MG63 (cell line): ENCODE measurements around the gene KRTAP10-3. TPM values are rescaled to one million over a fixed set of nuclear protein-coding genes. Genes with fewer than 3 reads are reported as not detected.
"Not testable (repeated sequence)": the region's sequence is repeated elsewhere in the genome, so short reads cannot be mapped to it uniquely, and the experiment has no call there.

Experiments
- DNase-seq: peaks from one replicate; pipeline ENCODE4 v3.0.0-alpha.2; 2020
- H3K27me3 ChIP-seq: fragments of 250-450 bp; sonication (Bioruptor Pico); 2 replicates; pipeline ENCODE4 v1.5.1; 2020; ENCODE audit warnings: mild to moderate bottlenecking, moderate library complexity
- H3K36me3 ChIP-seq: fragments of 250-450 bp; sonication (Bioruptor Pico); 2 replicates; pipeline ENCODE4 v1.5.1; 2020; ENCODE audit warnings: mild to moderate bottlenecking, moderate library complexity
- H3K4me3 ChIP-seq: fragments of 250-450 bp; sonication (Bioruptor Pico); 2 replicates; pipeline ENCODE4 v1.5.1; 2020; ENCODE audit warnings: mild to moderate bottlenecking, moderate library complexity
- H3K9me3 ChIP-seq: fragments of 250-450 bp; sonication (Bioruptor Pico); 2 replicates; pipeline ENCODE4 v1.5.1; 2020; ENCODE audit warnings: mild to moderate bottlenecking, moderate library complexity
- total RNA-seq: library from RNA; depleted of rRNA; stranded (reverse); fragments of >200 nt; shearing (Covaris generic); gene quantifications from 2 replicates; pipeline ENCODE4 v1.2.3, GENCODE V29; 2014; ENCODE audit warnings: low replicate concordance; rRNA removed

KRTAP10-3 gene, protein sequence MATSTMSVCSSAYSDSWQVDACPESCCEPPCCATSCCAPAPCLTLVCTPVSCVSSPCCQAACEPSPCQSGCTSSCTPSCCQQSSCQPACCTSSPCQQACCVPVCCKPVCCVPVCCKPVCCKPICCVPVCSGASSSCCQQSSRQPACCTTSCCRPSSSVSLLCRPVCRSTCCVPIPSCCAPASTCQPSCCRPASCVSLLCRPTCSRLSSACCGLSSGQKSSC
- total RNA-seq = not detected in 2 replicates

DNA sequence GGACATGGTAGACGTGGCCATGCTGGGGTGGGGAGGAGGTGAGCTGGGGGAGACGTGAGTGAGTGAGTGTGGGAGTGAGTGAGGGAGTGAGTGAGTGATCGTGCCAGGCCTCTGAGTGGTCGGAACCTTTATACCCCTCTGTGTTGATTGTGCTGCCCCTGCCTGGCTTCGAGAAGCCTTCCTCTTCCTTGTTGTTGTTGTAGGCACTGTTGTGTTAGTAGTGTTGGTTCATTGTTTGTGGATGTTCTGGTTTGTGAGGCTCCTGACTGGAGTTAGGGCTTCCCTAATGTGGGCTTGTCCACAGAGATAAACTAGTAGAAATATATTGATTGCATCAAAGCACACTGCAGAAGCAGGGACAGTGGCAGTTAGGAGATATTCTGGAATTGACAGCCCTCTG lies at the start of gene KRTAP10-3:
Gene KRTAP10-3, minus strand, starts transcription at position 101 of the 400 bp plus-strand sequence. Its CDS starts 80 bp downstream, at position 21.
- H3K4me3 ChIP-seq = no peak within 1 kb of the TSS
- H3K36me3 ChIP-seq = no peaks in the 10 kb centered on the region
- peaks cover 4% of the 10 kb centered on the region; the same call in 1 of the 2 replicates for H3K9me3 ChIP-seq
- no peak for DNase-seq
- H3K27me3 ChIP-seq = peaks cover 4% of the 10 kb centered on the region

DNA sequence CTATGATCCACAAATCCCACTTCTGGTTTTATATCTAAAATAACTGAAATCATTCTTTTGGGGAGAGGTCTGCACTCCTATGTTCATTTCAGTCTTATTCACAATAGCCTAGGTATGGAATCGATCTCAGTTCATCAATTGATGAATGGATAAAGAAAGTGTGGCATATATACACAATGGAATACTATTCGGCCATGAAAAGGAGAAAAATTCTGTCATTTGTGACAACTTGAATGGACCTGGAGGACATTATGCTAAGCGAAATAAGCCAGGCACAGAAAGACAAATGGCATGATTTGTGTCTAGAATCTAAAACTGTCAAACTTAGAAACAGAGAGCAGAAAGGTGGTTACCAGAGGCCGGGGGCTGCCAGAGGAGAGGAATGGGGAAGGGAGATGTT lies 47.9 kb upstream of the KRTAP10-3 start:
- peaks cover 35% of the 10 kb centered on the region for H3K27me3 ChIP-seq
- H3K36me3 ChIP-seq = no peaks in the 10 kb centered on the region
- no peak overlapping the region for H3K4me3 ChIP-seq
- H3K9me3 ChIP-seq = peaks cover 27% of the 10 kb centered on the region
- no peak for DNase-seq

DNA sequence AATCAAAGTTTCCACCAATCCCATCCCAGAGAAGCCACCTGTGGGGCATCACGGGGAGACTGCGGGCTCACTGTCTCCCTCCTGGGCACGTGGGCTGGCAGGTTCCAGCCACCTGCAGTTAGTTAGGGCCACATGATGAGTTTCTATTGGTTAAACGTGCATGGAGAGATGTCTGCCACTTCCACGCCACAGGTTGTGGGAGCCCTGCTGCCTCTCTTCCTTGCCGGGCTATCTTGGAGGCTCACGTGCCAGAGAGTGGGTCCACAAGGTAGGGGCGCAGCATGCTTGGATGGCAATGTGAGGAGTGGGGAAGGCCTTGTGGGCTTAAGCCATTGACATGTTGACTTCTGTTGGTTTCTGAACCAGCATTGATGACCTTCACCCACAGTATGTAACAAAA lies 45.3 kb upstream of the KRTAP10-3 start:
- no peak overlapping the region for H3K4me3 ChIP-seq
- peaks cover 35% of the 10 kb centered on the region for H3K27me3 ChIP-seq
- no peaks in the 10 kb centered on the region for H3K36me3 ChIP-seq
- peaks cover 13% of the 10 kb centered on the region for H3K9me3 ChIP-seq
- DNase-seq = no peak

DNA sequence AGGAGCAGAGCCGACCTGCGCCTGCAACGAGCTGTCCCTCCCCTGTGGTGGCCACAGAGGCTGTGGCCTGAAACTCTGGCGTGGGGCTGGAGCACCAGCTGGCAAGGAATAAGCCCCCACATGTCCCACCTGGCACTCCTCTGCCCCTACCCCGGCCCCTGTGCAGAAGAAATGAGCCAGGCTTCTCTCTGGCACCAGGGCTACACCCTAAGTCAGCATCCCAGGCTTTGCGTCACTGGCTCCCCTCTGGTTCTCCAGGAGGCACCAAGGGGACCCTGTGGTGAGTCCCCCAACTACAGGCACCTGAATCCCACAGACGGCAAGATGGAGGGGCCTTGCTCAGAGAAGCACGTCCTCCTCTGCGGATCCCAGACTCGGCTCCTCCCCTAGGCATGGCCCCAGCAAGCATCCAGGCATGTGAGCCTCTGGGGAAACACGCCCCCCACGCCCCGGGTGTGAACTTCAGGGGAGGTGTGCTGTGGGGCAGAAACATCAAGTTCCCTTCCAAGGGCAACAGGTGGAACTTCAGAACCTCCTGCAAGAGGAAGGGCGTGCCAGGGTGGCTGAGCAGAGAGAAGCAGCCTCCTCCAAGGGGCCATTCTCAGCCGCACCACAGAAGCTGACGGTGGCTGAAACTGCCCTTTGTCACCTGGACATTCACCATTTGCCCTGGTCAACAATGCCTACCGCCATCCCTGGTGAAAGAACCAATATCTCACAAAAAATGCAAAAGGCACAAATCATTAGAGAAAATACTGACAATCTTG lies 44.7 kb upstream of the KRTAP10-3 start:
- peaks cover 12% of the 10 kb centered on the region for H3K9me3 ChIP-seq
- no peaks in the 10 kb centered on the region for H3K36me3 ChIP-seq
- DNase-seq = no peak
- H3K27me3 ChIP-seq = peaks cover 34% of the 10 kb centered on the region
- no peak overlapping the region for H3K4me3 ChIP-seq

DNA sequence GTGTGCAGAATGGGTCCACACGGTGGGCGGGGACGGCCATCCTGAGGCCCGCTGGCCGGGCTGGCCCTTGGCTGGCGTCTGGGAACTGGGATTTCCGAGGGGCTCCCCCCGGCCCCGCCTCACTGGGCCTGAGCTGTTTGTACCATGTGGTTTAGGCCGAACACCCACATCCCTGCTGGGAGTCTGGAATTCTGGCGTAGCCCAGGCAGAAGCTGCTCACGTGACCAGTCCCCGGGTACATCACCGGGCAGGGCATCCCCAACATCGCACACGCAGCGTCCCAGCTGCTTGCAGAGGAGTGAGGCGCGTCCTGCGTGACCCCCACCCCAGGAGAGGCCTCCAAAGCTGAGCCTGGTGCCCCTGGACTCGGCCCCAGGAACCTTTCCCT lies 43.9 kb upstream of the KRTAP10-3 start:
- Histone ChIP-seq H3K36me3 (no peaks in the 10 kb centered on the region), H3K27me3 (peaks cover 27% of the 10 kb centered on the region), H3K9me3 (peaks cover 9% of the 10 kb centered on the region), H3K4me3 (no peak overlapping the region)
- DNase-seq = no peak

- peaks cover 8% of the 10 kb centered on the region for H3K9me3 ChIP-seq
- no peak for DNase-seq
- H3K27me3 ChIP-seq = peaks cover 20% of the 10 kb centered on the region
- no peak overlapping the region for H3K4me3 ChIP-seq
- no peaks in the 10 kb centered on the region for H3K36me3 ChIP-seq
Observed at GRCh38 chr21:44601596-44602462, 43.2 kb upstream of the KRTAP10-3 start.

DNA sequence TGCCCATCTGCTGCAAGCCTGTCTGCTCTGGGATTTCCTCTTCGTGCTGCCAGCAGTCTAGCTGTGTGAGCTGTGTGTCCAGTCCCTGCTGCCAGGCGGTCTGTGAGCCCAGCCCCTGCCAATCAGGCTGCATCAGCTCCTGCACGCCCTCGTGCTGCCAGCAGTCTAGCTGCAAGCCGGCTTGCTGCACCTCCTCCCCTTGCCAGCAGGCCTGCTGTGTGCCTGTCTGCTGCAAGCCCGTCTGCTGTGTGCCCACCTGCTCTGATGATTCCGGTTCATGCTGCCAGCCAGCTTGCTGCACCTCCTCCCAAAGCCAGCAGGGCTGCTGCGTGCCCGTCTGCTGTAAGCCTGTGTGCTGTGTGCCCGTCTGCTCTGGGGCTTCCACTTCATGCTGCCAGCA lies 42.5 kb upstream of the KRTAP10-3 start:
- H3K36me3 ChIP-seq, H3K9me3 ChIP-seq, H3K4me3 ChIP-seq: not testable (repeated sequence)
- peaks cover 17% of the 10 kb centered on the region for H3K27me3 ChIP-seq
- peak; percentile 63 for DNase-seq

- not testable (repeated sequence) for H3K4me3 ChIP-seq, DNase-seq, H3K9me3 ChIP-seq, H3K36me3 ChIP-seq
- H3K27me3 ChIP-seq = peaks cover 23% of the 10 kb centered on the region
Observed at GRCh38 chr21:44600118-44600978, 41.8 kb upstream of the KRTAP10-3 start, which contains the start of gene KRTAP10-7. Gene KRTAP10-7 (plus strand): TSS chr21:44600597. CDS start chr21:44600622, 25 bp downstream.

- Histone ChIP-seq H3K27me3 (peaks cover 18% of the 10 kb centered on the region), H3K4me3 (no peak overlapping the region), H3K9me3 (no peaks in the 10 kb centered on the region; the same call in 1 of the 2 replicates), H3K36me3 (no peaks in the 10 kb centered on the region)
- no peak for DNase-seq
Observed at GRCh38 chr21:44599264-44600029, 40.9 kb upstream of the KRTAP10-3 start.

DNA sequence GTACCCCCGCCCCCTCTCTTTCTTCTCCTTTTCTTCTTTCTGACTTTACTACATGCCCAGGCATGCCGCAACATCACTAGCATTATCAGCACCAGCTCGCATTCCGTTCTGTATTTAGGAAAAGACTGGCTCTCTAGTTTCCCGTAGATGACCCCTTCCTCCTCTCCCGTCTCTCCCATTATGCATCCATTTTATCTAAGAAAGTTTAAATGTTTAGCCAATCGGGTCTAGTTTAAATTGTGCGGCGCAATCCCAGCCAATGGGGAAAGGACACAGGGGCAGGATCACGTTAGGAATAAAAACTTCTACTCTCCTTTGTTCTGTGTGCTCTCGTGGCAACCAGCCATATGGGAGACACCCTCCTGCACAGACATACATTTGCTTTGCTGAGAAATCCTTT lies 39.5 kb upstream of the KRTAP10-3 start:
- DNase-seq = no peak
- Histone ChIP-seq H3K27me3 (peaks cover 11% of the 10 kb centered on the region; the same call in 1 of the 2 replicates), H3K9me3 (no peaks in the 10 kb centered on the region), H3K36me3 (no peaks in the 10 kb centered on the region), H3K4me3 (no peak overlapping the region)

- peak; percentile 61 for DNase-seq
- peaks cover 11% of the 10 kb centered on the region; the same call in 1 of the 2 replicates for H3K27me3 ChIP-seq
- H3K4me3 ChIP-seq = no peak overlapping the region
- H3K9me3 ChIP-seq = no peaks in the 10 kb centered on the region
- H3K36me3 ChIP-seq = no peaks in the 10 kb centered on the region
Observed at GRCh38 chr21:44596068-44596725, 37.6 kb upstream of the KRTAP10-3 start.

DNA sequence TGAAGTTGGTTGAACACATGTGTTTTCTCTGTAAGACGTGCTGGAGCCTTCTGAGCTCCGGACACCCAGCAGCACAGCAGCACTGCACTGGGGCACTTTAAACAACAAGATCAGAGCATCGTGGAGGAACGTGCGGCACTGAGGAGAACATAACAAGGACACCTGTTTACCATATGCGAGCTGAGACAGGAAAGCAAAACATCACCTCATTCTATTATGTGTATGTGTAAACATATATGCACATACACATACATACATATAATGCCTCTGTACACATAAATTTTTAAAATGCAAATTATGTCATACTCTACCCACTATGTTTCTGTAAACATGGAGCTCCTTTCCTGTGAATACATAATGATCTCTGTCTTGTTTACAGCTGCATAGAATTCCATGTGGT lies 36.9 kb upstream of the KRTAP10-3 start:
- no peaks in the 10 kb centered on the region for H3K36me3 ChIP-seq

DNA sequence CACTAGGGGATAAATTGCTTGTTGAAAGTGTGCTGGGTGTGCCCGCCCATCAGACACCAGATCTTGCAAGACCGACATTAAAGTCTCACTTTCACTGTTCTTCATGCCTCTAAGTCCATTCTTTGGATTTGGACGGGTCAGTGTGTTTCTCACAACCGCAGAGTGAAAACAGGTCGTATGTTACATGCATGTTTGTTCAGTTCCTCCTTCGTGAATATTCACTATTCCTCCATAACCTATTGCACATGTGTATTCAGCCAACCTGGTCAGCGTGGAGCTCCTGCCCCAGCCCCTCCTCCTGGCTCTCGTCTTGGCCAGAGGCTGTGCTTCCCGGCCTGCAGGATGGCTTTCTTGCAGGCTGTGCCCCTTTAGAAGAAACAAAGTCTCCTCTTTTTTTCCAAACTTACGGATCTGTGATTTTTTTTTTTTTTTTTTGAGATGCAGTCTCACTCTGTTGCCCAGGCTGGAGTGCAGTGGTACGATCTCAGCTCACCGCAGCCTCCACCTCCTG lies 35.9 kb upstream of the KRTAP10-3 start:
- H3K4me3 ChIP-seq = no peak overlapping the region
- H3K9me3 ChIP-seq = no peaks in the 10 kb centered on the region
- no peak for DNase-seq
- no peaks in the 10 kb centered on the region for H3K36me3 ChIP-seq
- H3K27me3 ChIP-seq = peaks cover 11% of the 10 kb centered on the region; the same call in 1 of the 2 replicates

More for the DNA sequence above, 36.9 kb upstream of the KRTAP10-3 start:
- Histone ChIP-seq H3K27me3 (peaks cover 11% of the 10 kb centered on the region; the same call in 1 of the 2 replicates), H3K4me3 (no peak overlapping the region), H3K9me3 (no peaks in the 10 kb centered on the region)
- no peak for DNase-seq

GRCh38 chr21:44593598-44594405 lies 35.2 kb upstream of the KRTAP10-3 start:
- no peak overlapping the region for H3K4me3 ChIP-seq
- H3K9me3 ChIP-seq = no peaks in the 10 kb centered on the region
- no peak for DNase-seq
- peaks cover 11% of the 10 kb centered on the region; the same call in 1 of the 2 replicates for H3K27me3 ChIP-seq
- no peaks in the 10 kb centered on the region for H3K36me3 ChIP-seq
